HepG2 (cell line): Measurements from ENCODE around the gene RAE1. TPM values are rescaled to one million over a fixed set of nuclear protein-coding genes. Genes with fewer than 3 reads are reported as not detected.
"Not testable (repeated sequence)": the region's sequence is repeated elsewhere in the genome, so short reads cannot be mapped to it uniquely, and the experiment has no call there.

Experiments
- ATAC-seq: fragments of 200-7000 bp; cut with Tn5 transposase; 3 replicates; pipeline ENCODE4 v1.9.1; 2020; ENCODE audit warnings: mild to moderate bottlenecking, moderate library complexity
- BruUV-seq: library from RNA; stranded (reverse); fragments of 400-500 nt; replicated peaks from 2 replicates; lab custom pipeline; 2021; lab: Mats Ljungman, UMichigan
- CTCF ChIA-PET: fragments of 300-600 bp; formaldehyde crosslinking; extraction: SDS; loops from one replicate; lab custom pipeline; 2021; ENCODE audit warnings: low total read pairs, inconsistent platforms, low intra/inter-chr PET ratio; lab: Yijun Ruan, JAX
- POLR2A ChIA-PET: fragments of 350-600 bp; sonication (Branson Sonifier 250); formaldehyde crosslinking; loops from one replicate; lab custom pipeline; 2020; ENCODE audit warnings: antibody characterized with exemption, inconsistent platforms; lab: Yijun Ruan, JAX
- DNase-seq: peaks from one replicate; pipeline ENCODE4 v3.0.0-alpha.2; 2015; ENCODE audit warnings: low spot score
- FAIRE-seq: peaks from 3 replicates; lab custom pipeline; 2011; peaks lifted over from hg19 to GRCh38; lab: Jason Lieb, UNC
- H2AFZ ChIP-seq: one replicate; pipeline ENCODE4 v1.6.1; 2011; ENCODE audit warnings: low read length, inconsistent platforms
- H3K27ac ChIP-seq: fragments of 300-600 bp; 3 replicates; pipeline ENCODE4 v1.8.0; 2011; ENCODE audit warnings: mixed run types, mild to moderate bottlenecking, mixed read lengths, low read length, inconsistent platforms; ENCODE audit not compliant: insufficient read depth; ENCODE audit errors: extremely low read length
- H3K27me3 ChIP-seq, 2 experiments: fragments of 200-600 bp in 1 of 2; 2 replicates in 1 of 2; 3 replicates in 1 of 2; pipeline versions ENCODE4 v1.6.0 to v1.8.0; 2011; ENCODE audit warnings: low read length in 2 of 2, mild to moderate bottlenecking in 2 of 2, moderate library complexity in 2 of 2, inconsistent platforms in 1 of 2; ENCODE audit not compliant: insufficient read depth in 2 of 2, control insufficient read depth in 1 of 2
- H3K36me3 ChIP-seq, 2 experiments: fragments of 200-600 bp in 1 of 2; replicated peaks in 1 of 2; 2 replicates in 1 of 2; 3 replicates in 1 of 2; pipeline versions ENCODE4 v1.5.1 to v1.8.0; 2011; ENCODE audit warnings: low read length in 2 of 2, inconsistent platforms in 1 of 2; ENCODE audit not compliant: insufficient read depth in 2 of 2, control insufficient read depth in 1 of 2
- H3K4me1 ChIP-seq: 2 replicates; pipeline ENCODE4 v1.5.1; 2012; ENCODE audit warnings: low read length, inconsistent platforms; ENCODE audit not compliant: insufficient read depth
- H3K4me2 ChIP-seq: 2 replicates; pipeline ENCODE4 v1.6.0; 2011; ENCODE audit warnings: low read depth, low read length, inconsistent platforms
- H3K4me3 ChIP-seq, 3 experiments: fragments of 200-600 bp in 1 of 3; sonication (generic), shearing (Covaris generic) in 1 of 3; replicated peaks in 1 of 3; 2 replicates each; pipeline ENCODE4 v1.5.1; 2011 to 2016; ENCODE audit warnings: low read length in 3 of 3, inconsistent platforms in 2 of 3, low read depth in 2 of 3, mild to moderate bottlenecking in 2 of 3, control low read depth in 1 of 3, mixed read lengths in 1 of 3; ENCODE audit not compliant: insufficient read depth in 1 of 3
- H3K79me2 ChIP-seq: one replicate; pipeline ENCODE4 v1.6.1; 2011; ENCODE audit warnings: low read length, inconsistent platforms; ENCODE audit not compliant: insufficient read depth
- H3K9ac ChIP-seq: 2 replicates; pipeline ENCODE4 v1.6.0; 2011; ENCODE audit warnings: mild to moderate bottlenecking, low read depth, low read length, inconsistent platforms; ENCODE audit not compliant: insufficient read depth
- H3K9me3 ChIP-seq: 2 replicates; pipeline ENCODE4 v1.5.1; 2012; ENCODE audit warnings: mild to moderate bottlenecking, low read length
- H4K20me1 ChIP-seq: 2 replicates; pipeline ENCODE4 v1.6.0; 2011; ENCODE audit warnings: inconsistent platforms, mild to moderate bottlenecking, low read length, moderate library complexity; ENCODE audit not compliant: insufficient read depth
- CBFB ChIP-seq: sonication (generic); formaldehyde crosslinking; IDR thresholded peaks from 2 replicates; pipeline ENCODE4 v1.4.0; 2020; ENCODE audit warnings: missing genetic modification reagents
- CHD4 ChIP-seq: fragments of 200-600 bp; sonication (generic); IDR thresholded peaks from 2 replicates; pipeline ENCODE4 v1.7.0; 2017; ENCODE audit warnings: mild to moderate bottlenecking, low read length, borderline replicate concordance
- HMG20B ChIP-seq: conservative IDR thresholded peaks from 2 replicates; pipeline ENCODE4 v1.6.1; 2016; ENCODE audit warnings: missing genetic modification reagents, missing compliant biosample characterization
- NFYB ChIP-seq: sonication (generic); formaldehyde crosslinking; IDR thresholded peaks from 2 replicates; pipeline ENCODE4 v1.4.0; 2020; ENCODE audit warnings: missing genetic modification reagents
- NFYC ChIP-seq: IDR thresholded peaks from 2 replicates; pipeline ENCODE4 v1.6.1; 2016; ENCODE audit warnings: missing genetic modification reagents, missing compliant biosample characterization
- SIN3B ChIP-seq: fragments of 150-350 bp; IDR thresholded peaks from 2 replicates; pipeline ENCODE4 v1.6.1; 2014; ENCODE audit warnings: low read length
- ZNF768 ChIP-seq: sonication (generic); formaldehyde crosslinking; IDR thresholded peaks from 2 replicates; pipeline ENCODE4 v1.4.0; 2020; ENCODE audit warnings: missing genetic modification reagents
- ZNF878 ChIP-seq: sonication (generic); formaldehyde crosslinking; IDR thresholded peaks from 2 replicates; pipeline ENCODE4 v1.8.1; 2023; ENCODE audit warnings: mild to moderate bottlenecking, missing genetic modification reagents, moderate library complexity
- WGBS: methylation state at CpG from one replicate; pipeline ENCODE4 v1.1.6; 2017; ENCODE audit warnings: low lambda C conversion rate; 5-methylcytosine and 5-hydroxymethylcytosine counted together
- in situ Hi-C: cut with HindIII; loops from 2 replicates; pipeline ENCODE4 v1.10.0; 2017; ENCODE audit warnings: low pct_unique_long_range_greater_than_20kb; ENCODE audit not compliant: extremely low pct_ligation_motif_present
- intact Hi-C: fragments of 100-400 bp; cut with micrococcal nuclease; formaldehyde crosslinking; loops from one replicate; pipeline ENCODE4 v1.10.0; 2022; ENCODE audit not compliant: unreplicated experiment
- polyA plus RNA-seq, 8 experiments: library from polyadenylated mRNA; depleted of rRNA in 3 of 8; stranded (reverse) in 7 of 8; unstranded in 1 of 8; fragments of >200 nt; fragmentation: Illumina TruSeq in 4 of 8; extraction: Trizol in 4 of 8; gene quantifications; 2 replicates each; pipeline versions ENCODE4 v1.2.1 to v1.2.3, GENCODE V29; 2011 to 2016; ENCODE audit warnings: low read depth in 4 of 8, missing spikeins in 1 of 8, mixed read lengths in 1 of 8; ENCODE audit not compliant: insufficient read depth in 1 of 8
- total RNA-seq, 5 experiments: library from RNA; depleted of rRNA; stranded (reverse); fragments of >200 nt; fragmentation: Illumina TruSeq; extraction: Trizol; gene quantifications; 2 replicates each; pipeline ENCODE4 v1.2.3, GENCODE V29; 2016; ENCODE audit warnings: low read depth in 1 of 5

The RAE1 gene
- total and polyA plus RNA-seq, 2 of the 13 experiments (the other 11 are each of a cell fraction or from before 2014, with no cell fraction given): 36.1 to 72.9 TPM

- FAIRE-seq, H3K4me3 ChIP-seq, H3K9ac ChIP-seq, H3K27me3 ChIP-seq, in situ Hi-C loops, ATAC-seq, H3K9me3 ChIP-seq, H3K27ac ChIP-seq, BruUV-seq, DNase-seq, H3K4me2 ChIP-seq, CTCF ChIA-PET, H4K20me1 ChIP-seq, H2AFZ ChIP-seq: not testable (repeated sequence)
- intact Hi-C loops: loop anchor here (5.0 to 10.0 kb wide), 2 partner anchors 87 to 104 kb away; no protein-coding TSS in a partner anchor
- POLR2A ChIA-PET: interaction anchor here (1.1 kb wide), 1 partner anchor 42 kb away, joined by 3 read pairs; the partner anchor contains the start of gene RBM38
- peak; percentile 65 for TF ChIP-seq NFYC (CRISPR knock-in tag)
- TF ChIP-seq NFYB (CRISPR knock-in tag): peak; percentile 61
- Histone ChIP-seq H3K79me2 (peaks cover 29% of the 10 kb centered on the region), H3K36me3 (peaks cover 4 to 15% of the 10 kb centered on the region in 2 experiments), H3K4me1 (peaks cover 18% of the 10 kb centered on the region)
- 77% methylated on average over 21 of the region's 21 CpGs for WGBS
Observed at GRCh38 chr20:57348922-57349574, 2.0 kb upstream of the RAE1 start.

- Histone ChIP-seq H3K27ac (no peak overlapping the region), H3K4me2 (no peak overlapping the region), H2AFZ (peak overlapping the region; percentile 38), H3K9me3 (no peaks in the 10 kb centered on the region), H4K20me1 (peaks cover 10% of the 10 kb centered on the region), H3K4me3 (no peak overlapping the region), H3K36me3 (peaks cover 13 to 26% of the 10 kb centered on the region in 2 experiments), H3K79me2 (peaks cover 33% of the 10 kb centered on the region), H3K9ac (no peak overlapping the region), H3K27me3 (no peaks in the 10 kb centered on the region; a peak in 1 of 5 replicates), H3K4me1 (peaks cover 18% of the 10 kb centered on the region)
- DNase-seq (no peak), ATAC-seq (no peak), FAIRE-seq (no peak)
- intact Hi-C loops (loop anchor here (2.0 kb wide), 1 partner anchor 41 kb away; the partner anchor contains the start of gene RBM38), in situ Hi-C loops (no loop called here)
- WGBS: 87% methylated on average over 16 of the region's 16 CpGs
- ChIA-PET POLR2A (interaction anchor here (1.1 kb wide), 1 partner anchor 41 kb away, joined by 3 read pairs; the partner anchor contains the start of gene RBM38), CTCF (no interaction called here)
- TF ChIP-seq CHD4 (peak; percentile 65; the same call in 1 of the 2 replicates), CBFB (no peak), SIN3B (no peak), ZNF768 (CRISPR knock-in tag) (peak; percentile 20; the same call in 1 of the 2 replicates), ZNF878 (CRISPR knock-in tag) (0 out of 2 replicates have a peak, but pooled peaks have one; percentile 3), HMG20B (CRISPR knock-in tag) (no peak)
- no TSS peak for BruUV-seq
Observed at GRCh38 chr20:57350081-57350710, 859 bp upstream of the RAE1 start.
